ENCODE data around the gene CHST3.

Gene CHST3

GRCh38 chr10:71948496-71949067 lies 15.6 kb upstream of the CHST3 start:
- TF ChIP-seq CTCF (IDR thresholded peaks at IDR 0.05; ENCODE audit: insufficient read depth, low read depth, low read length, missing control alignments) = no peak
- peak; percentile 48 for DNase-seq (ENCODE audit: low read depth)
- no peak overlapping the region for H3K4me3 ChIP-seq (ENCODE audit: low read length)

- no peak for TF ChIP-seq CTCF (IDR thresholded peaks at IDR 0.05; ENCODE audit: insufficient read depth, low read depth, low read length, missing control alignments)
- H3K4me3 ChIP-seq (ENCODE audit: low read length) = no peak overlapping the region
- peak; percentile 45 for DNase-seq (ENCODE audit: low read depth)
Observed at GRCh38 chr10:71950683-71951082, 13.5 kb upstream of the CHST3 start.

- H3K4me3 ChIP-seq (ENCODE audit: low read length) = no peak overlapping the region
- peak; percentile 29 for DNase-seq (ENCODE audit: low read depth)
- TF ChIP-seq CTCF (IDR thresholded peaks at IDR 0.05; ENCODE audit: insufficient read depth, low read depth, low read length, missing control alignments) = no peak
Observed at GRCh38 chr10:71952745-71953144, 11.4 kb upstream of the CHST3 start.

GRCh38 chr10:71957546-71958275 lies 6.5 kb upstream of the CHST3 start:
- H3K4me3 ChIP-seq (ENCODE audit: low read length) = no peak overlapping the region
- no peak for TF ChIP-seq CTCF (IDR thresholded peaks at IDR 0.05; ENCODE audit: insufficient read depth, low read depth, low read length, missing control alignments)
- no peak for DNase-seq (ENCODE audit: low read depth)

GRCh38 chr10:71959526-71959925 lies 4.7 kb upstream of the CHST3 start:
- DNase-seq (ENCODE audit: low read depth) = peak; percentile 49
- TF ChIP-seq CTCF (IDR thresholded peaks at IDR 0.05; ENCODE audit: insufficient read depth, low read depth, low read length, missing control alignments) = no peak
- H3K4me3 ChIP-seq (ENCODE audit: low read length) = no peak overlapping the region

- TF ChIP-seq CTCF (IDR thresholded peaks at IDR 0.05; ENCODE audit: insufficient read depth, low read depth, low read length, missing control alignments) = no peak
- no peak for DNase-seq (ENCODE audit: low read depth)
- no peak overlapping the region for H3K4me3 ChIP-seq (ENCODE audit: low read length)
Observed at GRCh38 chr10:71961831-71962230, 2.4 kb upstream of the CHST3 start.

GRCh38 chr10:71962901-71963300 lies 1.3 kb upstream of the CHST3 start:
- no peak overlapping the region for H3K4me3 ChIP-seq (ENCODE audit: low read length)
- no peak for TF ChIP-seq CTCF (IDR thresholded peaks at IDR 0.05; ENCODE audit: insufficient read depth, low read depth, low read length, missing control alignments)
- DNase-seq (ENCODE audit: low read depth) = no peak

All from epithelial cell of esophagus (primary cell).